GM19238 (cell line): ENCODE data around the gene MYO18A.
"Not testable (repeated sequence)": the region's sequence is repeated elsewhere in the genome, so short reads cannot be mapped to it uniquely, and the experiment has no call there.

Source experiments
- DNase-seq: peaks from one replicate; pipeline ENCODE4 v3.0.0; 2011; ENCODE audit warnings: low spot score; ENCODE audit not compliant: insufficient read length

Gene MYO18A

DNA sequence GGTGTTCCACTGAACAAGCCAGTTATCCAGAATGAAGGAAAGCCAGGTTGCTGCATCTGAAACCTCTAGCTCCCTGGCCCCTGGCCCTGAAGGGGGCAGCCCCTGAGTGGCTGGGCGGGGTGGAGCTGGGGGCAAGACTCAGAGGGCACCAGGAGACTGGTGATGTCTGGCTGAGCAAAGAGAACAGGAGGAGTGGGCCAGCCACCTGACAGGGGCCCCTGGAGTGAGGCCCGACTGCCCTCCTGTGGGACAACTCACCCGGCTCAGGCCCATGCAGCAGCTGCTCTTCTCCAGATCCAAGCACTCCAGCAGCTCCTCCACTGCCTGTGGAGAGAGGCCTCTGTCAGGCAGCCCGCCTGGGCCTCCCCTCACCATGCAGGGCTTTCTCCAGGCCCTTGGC, 76.9 kb downstream of the MYO18A start:
- no peak for DNase-seq

DNA sequence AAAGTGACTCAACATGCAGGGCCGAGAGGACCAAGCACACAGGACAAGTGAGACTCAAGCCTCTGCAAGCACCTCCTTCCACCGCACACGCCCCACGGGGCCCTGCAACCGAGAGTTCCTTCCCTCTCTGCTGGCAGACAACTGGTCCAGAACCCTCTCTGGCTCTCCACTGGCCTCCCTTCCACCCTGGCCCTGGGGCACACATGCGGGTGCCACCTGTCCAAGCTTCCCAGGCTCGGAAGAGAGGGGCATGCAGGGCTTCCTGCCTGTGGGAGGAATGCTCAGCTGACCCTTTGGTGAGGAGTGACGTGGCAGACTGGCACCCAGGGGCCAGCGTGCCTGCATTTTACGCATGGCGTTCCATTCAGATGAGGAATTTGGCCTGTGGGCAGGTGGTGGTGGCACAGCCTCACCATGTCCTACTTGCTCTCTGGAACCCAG, 77.4 kb downstream of the MYO18A start:
- DNase-seq, result no peak

DNA sequence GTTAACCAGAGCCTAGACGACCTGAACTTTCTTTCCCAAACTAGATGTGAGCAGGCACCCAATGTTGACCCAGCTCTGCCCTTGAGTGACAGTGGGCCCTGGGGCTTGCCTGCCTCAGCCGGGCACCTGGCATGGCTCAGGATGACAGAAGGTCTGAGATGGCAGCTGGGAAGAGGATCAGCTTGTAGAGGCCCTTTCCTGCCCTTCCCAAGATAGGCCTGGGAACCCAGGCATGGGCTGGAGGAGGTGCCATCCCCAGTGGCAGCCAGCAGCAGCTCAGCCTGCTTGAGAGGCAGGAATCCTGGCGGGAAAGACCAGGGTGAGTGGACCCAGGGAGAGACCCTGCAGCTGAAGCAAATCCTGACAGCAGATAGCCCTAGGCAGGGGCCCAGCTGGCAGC, 78.2 kb downstream of the MYO18A start:
- no peak for DNase-seq

DNA sequence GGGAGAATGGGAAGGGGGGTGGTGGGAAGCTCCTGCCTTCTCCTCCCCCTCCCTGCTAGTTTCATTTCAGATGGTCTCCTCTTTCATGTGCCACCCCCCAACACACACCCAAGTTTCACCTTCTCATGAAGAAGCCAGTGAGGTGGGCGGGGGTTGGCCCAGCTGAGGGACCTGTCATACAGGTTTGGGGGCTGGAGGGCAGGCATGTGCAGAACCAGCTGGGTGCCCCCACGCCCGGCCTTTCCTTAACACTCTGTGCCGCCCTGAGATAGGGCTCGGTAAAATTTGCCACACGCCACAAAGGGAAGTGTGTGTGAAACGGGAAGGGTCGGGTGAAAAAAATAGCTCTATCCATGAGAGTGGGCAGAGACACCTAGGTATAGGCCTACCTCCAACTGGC, 79.9 kb downstream of the MYO18A start:
- DNase-seq, result no peak

DNA sequence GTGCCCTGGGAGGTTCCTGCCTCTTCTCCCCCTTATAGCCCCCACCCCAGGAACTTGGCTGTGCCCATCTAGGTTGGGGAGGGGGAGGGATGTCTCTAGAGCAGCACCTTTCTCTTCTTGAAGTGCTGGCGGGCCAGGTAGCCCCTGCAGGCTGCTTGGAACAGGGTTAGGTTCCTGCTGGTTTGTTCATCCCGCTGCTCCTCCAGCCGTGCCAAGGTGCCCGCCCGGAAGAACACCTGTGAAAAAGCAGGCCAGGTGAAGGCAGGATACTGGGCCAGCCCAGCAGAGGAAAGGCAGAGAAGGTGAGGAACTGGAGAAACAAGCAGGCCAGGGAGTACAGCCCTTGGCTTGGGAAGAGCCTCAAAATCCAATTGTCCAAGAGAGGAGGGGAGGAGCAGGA, 80.7 kb downstream of the MYO18A start:
- DNase-seq, result no peak

DNA sequence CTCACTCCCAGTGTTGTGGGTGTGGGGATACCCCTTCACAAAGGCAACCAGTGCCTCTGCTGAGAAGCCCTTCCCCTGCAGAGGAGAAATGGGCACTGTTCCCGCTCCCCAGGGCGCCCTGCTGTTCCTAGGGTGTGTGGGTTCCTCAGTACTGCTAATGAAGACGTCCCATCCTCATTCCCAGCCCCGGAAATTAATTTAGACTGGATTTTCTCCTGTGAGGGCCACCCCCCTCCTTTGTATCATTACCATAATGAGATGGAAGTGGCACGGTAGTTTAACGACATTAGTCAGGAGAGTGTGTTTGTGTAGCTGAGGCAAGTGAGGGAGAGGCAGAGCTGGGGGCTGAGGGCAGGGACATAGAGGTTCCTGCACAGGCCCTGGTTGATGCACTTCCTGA, 84.1 kb downstream of the MYO18A start:
- DNase-seq, result no peak

DNA sequence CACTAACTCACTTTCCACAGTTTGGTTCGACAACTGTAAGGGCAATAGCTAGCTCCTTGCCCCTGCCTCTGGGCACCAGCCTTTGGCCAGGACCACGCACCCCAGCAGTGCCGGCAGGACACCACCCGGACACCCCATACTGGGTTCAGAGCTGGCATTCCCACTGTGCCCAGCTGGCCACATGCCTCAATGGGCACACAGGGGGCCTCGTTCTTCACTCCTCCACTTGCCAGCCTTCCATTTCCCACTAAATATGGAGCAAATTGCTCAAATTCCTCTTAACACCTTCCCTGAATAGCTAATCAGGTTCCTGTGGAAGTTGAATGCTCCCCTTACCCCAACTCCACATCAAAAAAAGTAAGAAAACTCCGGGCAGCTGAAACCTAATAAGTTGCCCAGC, 84.8 kb downstream of the MYO18A start:
- DNase-seq, result no peak

DNA sequence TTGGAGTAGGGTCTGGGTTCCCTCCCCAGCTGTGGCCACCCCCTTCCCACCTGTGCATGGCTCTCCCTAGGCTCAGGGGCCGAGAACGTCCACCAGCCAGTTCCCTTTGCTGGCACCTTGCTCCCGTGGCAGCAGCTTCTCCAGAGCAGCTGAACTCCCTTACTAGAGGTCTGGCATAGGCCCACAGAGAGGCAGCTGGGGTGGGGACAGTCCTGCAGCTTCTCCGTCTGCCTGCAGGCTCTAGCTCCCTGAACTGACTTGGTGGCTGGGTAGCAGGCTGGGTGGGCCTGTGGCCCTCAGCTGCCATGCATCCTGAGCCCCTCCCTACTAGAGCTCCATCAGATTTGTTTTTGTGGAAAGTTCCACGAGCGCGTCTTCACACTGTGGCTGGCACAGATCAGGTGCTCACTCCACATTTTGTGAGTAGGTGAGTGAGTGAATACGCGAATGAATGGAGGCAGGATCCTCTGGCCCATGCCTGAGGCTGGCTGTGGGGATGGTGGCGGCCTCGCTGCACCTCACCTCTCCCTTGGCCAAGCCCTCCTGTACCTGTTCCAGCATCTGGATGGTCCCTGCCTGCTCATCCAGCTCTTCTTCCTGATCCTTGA, 86.0 kb downstream of the MYO18A start:
- no peak for DNase-seq

DNA sequence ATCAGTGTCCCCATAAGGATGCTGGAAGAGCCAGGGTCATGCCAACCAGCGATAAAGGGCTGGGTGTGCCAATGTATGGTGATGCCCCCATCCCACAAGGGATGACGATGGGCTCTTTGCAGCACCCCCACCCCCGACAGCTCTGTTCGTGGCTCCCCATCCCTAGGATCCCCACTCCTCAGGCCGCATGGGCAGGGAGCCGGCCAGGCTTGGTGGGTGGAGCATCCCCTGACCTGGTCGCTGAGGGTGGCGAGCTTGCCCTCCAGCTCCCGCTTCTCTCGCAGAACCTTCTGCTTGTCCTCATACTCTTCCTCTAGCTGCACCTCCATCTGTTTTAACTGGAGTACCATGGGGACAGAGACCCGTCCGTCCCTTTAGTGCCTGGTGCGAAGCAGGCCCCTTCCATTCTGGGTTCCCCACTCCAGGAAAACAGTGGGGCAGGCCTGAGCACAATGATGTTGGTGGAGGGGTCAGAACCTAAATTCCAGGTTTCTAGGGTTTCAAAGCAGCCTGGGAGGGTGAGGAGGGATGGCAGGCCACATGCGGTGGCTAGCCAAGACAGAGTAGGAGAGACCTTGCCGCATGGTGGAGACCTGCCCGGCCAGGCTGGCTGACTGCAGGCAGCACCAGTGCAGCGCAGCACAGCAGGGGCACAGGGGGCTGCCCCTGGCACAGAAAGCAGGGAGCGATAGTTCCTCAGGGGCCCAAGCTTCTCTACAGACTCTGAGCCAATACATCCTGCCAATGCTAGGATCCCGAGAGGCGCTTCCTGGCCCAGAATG, 86.9 kb downstream of the MYO18A start:
- DNase-seq, result no peak

DNA sequence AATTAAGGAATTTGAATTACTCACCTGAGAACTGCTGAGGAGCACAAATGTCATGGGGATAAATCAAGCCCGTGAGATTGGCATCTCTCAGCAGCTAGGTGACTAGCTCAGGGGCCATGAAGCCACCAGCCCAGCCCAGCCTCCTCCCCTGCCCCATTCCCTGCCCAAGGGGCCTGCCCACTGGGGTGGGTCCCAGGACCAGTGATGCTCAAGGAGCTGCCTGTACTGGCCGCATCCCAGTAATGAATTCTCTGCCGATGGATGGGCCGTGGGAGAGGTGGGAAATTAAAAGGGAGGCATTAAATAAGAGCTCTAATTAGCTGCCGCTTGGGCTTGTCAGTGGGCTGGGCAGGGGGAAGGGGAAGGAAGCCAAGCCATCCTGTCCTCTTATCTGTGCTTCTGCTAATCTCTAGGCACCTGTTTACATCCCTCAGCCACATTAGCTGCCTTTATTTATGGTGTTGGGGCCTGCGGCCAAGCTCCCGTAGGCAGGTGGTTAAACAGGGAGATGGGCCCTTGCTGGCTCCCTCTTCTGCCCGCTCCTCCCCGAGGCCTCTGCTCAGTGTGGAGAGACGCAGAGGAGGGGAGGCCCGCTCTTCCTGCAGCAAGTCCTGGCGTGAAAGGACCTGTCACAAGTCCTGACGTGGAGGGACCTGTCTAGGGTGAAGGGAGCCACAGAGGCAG, 88.5 kb downstream of the MYO18A start:
- no peak for DNase-seq

DNA sequence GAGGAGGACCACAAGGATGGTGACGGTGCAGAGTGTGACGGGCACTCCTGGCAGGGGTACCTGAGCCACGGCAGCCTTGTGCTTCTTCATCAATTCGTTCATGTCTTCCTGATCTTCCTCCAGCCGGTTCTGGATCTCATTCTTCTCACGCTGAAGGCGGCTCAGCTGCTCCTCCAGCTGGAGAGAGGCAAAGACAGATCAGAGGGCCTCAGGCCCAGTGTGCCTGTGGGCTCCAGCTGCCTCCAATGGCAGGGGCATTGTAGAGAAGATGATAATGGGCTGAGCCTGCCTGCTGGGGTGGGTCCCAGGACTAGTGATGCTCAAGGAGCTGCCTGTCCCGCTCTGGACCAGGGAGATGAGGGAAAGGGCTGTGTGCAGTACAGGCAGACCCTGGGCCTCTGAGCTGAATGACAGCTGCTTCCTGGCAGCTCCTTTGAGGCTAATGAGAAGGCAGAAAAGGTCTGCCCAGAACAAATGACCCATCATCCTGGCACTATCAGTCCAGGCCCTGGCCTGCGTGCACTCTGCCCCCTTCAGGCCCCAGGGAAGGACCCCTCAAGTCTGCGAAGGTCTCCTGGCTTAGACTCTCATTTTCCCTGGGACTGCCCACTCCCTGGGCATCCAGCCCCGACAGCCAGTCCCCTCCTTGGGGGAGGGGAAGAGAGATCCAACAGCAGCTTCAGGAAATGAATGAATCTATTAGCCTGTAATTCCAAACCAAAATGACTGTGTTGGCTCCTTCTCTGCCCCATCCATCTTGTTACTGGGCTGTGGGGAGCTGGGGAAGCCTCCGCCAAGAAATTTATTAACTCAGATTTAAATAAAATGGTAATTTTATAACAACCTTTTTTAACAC, 89.2 kb downstream of the MYO18A start:
- DNase-seq, result no peak

DNA sequence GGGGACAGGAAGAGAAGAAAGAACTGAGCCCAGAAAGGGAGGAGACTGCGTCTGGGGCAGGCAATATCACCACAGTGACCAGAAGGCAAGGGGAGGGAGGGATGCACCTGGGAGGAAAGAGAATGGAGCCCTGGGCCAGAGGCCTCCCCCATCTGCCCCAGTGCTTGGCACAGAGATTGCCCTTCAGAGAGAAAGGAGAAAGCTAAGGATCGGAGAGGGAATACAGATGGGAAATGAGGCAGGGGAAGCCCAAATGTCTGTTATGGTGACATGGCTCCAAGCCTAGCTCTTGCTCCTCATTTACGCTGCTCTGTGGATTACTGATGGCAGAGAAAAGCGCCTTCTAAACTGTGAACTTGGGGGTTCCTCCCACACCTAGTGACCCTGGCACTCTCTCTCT, 90.1 kb downstream of the MYO18A start:
- no peak for DNase-seq

DNA sequence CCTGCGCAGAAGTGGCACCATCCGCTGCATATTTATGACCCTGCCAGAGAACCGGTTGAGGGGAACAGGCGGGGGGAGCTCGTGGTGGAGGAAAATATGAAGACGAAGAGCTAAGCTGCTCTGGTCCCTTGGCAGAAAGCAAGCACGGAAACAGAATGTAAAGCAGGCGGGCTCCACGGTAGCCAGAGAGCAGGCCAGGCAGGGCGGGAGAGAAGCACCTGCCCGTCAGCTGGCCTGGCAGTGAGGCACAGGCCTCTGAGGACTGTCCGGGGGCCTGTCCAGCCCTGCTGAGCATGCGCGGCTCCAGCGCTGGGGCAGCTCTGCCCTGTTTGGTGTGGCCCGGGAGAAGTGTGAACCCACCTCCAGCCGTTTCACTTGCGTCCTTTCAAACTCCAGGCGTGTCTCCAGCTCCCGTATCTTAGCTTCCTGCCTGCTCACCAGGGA, 90.6 kb downstream of the MYO18A start:
- no peak for DNase-seq

DNA sequence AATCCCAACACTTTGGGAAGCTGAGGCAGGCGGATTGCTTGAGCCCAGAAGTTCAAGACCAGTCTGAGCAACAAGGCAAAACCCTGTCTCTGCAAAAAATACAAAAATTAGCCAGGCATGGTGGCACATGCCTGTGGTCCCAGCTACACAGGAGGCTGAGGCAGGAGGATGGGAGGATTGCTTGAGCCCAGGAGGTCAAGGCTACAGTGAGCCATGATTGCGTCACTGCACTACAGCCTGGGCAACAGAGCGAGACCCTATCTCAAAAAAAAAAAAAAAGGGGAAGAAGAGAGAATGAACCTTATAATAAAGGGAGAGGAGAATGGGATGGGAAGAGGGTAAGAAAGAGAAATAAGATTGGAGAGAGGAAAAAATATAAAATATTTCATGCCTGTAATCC, 91.4 kb downstream of the MYO18A start:
- not testable (repeated sequence) for DNase-seq

DNA sequence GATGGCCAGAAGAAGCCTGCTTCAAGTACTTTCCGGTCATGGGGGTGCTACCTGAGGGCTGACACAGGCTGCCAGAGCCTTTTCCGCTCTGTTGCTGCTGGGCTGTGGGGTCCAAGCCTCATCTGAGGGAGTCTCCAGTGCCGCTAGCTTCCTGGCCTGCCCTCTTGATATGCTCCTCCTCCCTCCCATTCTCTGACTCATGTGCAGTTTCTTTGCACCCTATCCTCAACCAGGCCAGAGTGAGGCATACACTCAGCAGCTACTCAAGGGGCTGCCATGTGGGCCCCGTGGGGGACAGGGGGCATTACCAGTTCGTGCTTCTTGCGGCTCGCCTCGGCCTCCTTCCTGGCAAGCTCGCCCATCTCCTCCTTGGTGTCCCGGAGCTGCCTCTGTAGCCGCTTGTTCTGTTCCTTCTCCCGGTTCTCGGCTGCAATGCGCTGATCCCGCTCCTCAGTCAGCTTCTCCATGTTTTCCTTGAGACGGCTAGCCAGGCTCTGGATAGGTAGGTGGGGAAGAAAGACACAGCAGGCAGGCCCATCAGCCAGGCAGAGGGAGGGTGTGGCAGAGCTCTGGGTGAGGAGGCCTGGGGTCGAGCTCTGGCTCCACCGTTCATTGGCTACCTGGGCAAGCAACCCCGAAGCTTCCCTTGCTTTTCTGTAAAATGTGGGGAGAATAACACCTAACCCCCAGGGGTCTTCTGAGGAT, 93.4 kb downstream of the MYO18A start:
- DNase-seq, result no peak

DNA sequence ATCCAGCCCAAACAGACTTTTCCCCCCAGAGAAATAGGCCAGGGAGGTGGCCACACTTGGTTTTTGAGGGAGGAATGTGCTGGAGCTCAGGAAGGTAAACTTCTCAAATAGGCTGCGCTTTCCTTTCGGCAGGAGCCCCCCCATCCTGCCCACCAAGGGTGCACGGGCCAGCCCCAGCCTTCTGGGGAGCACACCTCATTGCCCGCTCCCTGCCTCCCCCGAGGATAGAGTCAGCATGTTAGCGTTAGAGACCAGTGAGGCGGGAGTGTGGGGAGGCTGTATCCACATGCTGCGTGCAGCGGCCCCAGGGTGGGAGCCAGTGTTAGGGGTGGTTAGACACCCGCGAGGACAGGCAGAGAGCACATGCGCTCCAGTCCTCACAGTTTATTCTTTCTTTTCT, 95.0 kb downstream of the MYO18A start:
- DNase-seq, result no peak

DNA sequence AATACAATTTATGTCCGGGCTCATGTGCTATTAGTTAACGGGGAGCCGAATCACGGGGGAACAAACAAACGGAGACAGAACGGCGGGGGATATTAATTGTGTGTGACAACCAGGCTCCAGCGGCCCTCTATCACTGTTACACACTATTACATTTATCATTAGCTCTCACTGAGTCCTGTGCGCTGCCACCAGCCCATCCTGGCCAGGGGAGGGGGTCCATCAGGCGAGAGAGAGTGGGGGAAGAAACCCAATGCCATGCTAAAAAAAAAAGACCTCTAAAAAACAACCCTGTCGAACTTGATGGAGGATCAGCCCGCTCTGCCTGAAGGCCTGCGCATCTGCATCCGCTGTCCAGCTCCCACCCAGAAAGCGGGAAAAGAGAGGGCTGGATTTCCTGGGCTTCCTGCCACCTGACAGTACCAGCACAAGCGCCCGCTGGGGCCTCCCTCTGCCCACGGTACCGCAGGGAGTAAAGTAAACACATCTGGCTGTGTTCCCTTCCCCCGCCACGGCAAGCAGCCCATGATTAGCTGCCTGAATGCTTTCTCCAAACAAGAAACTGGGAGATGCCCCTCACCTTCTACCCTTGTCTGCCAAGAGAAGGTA, 95.6 kb downstream of the MYO18A start:
- no peak for DNase-seq

DNA sequence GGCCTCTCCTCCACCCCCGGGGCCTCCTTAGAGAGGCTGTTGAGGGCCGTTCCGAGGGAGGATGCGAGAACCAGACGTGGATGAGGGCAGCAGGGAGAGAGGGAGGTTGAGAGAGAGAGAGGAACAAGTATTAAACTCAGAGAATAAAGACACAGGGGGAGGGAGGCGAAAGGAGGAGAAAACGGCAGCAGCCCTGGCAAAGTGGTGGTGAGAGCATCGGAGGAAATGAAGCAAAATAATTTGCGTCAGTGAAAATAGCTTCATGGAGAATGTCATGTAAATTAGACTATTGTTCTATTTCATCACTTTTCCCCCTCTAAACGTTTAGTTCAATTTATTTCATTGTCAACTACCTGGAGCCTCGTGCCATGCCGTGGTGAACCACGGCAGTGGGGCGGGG, 99.2 kb downstream of the MYO18A start:
- DNase-seq, result no peak

DNA sequence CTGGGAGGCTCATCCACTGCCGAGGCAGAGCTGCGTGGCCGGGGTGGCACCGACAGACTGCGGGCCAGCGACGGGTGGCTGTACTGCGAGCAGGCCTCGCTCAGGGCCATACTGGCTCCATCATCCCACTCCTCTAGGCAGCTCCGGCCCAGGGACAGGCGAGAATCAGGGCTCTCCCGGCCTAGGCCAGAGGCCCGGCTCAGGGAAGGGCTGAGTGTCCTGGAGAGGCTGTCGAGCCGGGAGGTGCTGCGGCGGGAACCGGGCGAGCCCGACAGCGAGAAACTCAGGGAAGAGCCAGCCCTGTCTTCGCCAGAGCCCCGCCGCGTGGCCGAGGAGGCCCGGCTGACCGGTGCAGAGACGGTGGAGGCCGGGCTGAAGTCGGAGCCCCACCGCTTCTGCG, 99.9 kb downstream of the MYO18A start:
- DNase-seq, result no peak

DNA sequence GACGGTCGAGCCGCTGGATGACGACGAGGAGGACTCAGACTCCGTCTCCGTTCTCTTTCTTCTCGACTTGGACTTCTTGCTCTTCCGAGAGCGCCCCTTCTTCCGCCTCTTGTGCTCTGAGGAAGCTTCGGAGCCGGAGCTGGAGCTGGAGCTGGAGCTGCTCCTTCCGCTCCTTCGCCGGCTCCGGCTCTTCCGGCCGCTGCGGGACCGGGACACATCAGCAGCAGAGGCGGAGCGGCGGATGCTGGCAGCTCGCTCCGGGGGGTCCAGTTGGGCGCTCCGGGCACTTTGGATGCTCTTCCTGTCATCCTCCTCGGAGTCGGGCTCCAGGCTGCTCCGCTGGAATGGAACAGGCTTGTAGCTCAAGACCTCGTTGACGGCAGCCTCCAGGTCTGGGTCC, 100.3 kb downstream of the MYO18A start:
- no peak for DNase-seq

DNA sequence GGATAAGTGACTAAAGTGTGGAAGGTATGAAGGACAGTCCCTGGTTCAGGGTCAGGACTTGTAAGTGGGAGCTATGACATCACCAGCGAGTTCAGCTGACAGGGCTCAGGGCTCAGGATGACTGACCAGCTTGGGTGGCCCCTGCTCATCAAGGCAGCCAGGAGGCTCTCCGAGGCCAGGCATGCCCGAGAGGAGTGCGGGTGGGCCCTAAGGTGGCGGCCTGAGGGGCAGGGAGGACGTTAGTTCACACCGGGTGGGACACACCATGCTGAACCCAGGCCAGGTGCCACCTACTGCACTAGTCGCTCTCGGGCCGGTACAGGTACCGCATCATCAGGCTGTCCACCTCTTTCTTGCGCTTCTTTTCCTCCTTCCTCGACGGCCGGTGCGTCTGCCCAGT, 100.8 kb downstream of the MYO18A start:
- no peak for DNase-seq
